Activated gamma-delta T cell treated with anti-CD3 and anti-CD28 coated beads, Interleukin-2, amount 50 U/mL, for 16 hours (primary cell): ENCODE data around the gene ZC3H13.

Experiments used
- DNase-seq: peaks from one replicate; pipeline ENCODE4 v3.0.0-alpha.2; 2020; ENCODE audit warnings: low read depth

The ZC3H13 gene

GRCh38 chr13:45934283-45934682 lies 118.3 kb downstream of the ZC3H13 start:
- DNase-seq: no peak

- DNase-seq: no peak
Measured at GRCh38 chr13:45933203-45933908, 119.2 kb downstream of the ZC3H13 start.

GRCh38 chr13:45932676-45933075 lies 119.9 kb downstream of the ZC3H13 start:
- no peak for DNase-seq

GRCh38 chr13:45932172-45932571 lies 120.4 kb downstream of the ZC3H13 start:
- DNase-seq: no peak

DNA sequence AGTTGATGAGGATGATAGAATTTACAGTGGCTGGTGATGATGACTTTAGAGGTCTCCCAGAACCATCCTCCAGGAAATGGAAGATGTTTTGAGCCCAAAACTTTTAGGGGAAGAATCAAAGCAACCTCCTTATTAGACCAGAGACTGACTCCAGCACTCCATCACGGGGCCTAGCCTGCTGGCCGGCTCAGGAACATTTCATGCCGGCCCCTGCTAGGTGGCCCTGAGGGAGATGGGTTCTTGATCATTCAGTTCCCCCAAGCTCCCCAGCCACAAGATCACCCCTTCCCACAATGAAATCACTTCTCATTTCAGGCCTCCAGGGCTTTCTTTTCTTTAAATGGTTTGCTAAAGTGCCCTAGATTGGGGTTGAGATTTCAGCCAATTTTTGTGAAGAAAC lies 121.3 kb downstream of the ZC3H13 start:
- no peak for DNase-seq

GRCh38 chr13:45930177-45930576 lies 122.4 kb downstream of the ZC3H13 start:
- DNase-seq: no peak

- no peak for DNase-seq
Measured at GRCh38 chr13:45928843-45929242, 123.7 kb downstream of the ZC3H13 start.

- no peak for DNase-seq
Measured at GRCh38 chr13:45928176-45928575, 124.4 kb downstream of the ZC3H13 start.

- no peak for DNase-seq
Measured at GRCh38 chr13:45926741-45927140, 125.8 kb downstream of the ZC3H13 start.

GRCh38 chr13:45925151-45925550 lies 127.4 kb downstream of the ZC3H13 start:
- DNase-seq: no peak

DNA sequence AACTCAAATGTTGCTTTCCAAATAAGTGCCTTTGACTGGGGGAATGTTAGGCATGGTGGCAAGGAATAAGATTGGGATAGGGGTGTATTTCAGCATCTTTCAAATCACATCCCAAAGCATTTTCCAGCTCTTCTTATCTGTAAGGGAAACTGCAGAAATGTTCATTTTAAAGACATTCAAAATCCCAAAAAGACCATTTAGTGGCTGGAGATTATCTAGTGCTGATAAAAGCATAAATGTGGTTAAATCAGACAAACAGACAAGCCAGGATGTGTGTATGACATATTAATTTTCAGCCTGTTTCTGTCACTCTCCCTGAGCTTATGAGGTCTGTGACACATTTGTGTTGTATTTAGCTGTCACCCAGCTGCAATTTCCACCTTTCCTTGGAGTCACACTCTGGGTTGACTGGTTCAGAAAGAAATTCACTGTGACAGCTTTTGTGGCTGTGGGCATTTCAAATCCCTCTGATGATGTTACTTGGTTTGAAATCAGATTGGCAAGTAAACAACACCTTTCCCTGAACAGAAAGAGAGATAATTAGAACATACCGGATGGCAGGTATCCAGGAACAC lies 131.3 kb downstream of the ZC3H13 start:
- DNase-seq: no peak

- no peak for DNase-seq
Measured at GRCh38 chr13:45918597-45918996, 133.9 kb downstream of the ZC3H13 start.

- no peak for DNase-seq
Measured at GRCh38 chr13:45917019-45917418, 135.5 kb downstream of the ZC3H13 start.

DNA sequence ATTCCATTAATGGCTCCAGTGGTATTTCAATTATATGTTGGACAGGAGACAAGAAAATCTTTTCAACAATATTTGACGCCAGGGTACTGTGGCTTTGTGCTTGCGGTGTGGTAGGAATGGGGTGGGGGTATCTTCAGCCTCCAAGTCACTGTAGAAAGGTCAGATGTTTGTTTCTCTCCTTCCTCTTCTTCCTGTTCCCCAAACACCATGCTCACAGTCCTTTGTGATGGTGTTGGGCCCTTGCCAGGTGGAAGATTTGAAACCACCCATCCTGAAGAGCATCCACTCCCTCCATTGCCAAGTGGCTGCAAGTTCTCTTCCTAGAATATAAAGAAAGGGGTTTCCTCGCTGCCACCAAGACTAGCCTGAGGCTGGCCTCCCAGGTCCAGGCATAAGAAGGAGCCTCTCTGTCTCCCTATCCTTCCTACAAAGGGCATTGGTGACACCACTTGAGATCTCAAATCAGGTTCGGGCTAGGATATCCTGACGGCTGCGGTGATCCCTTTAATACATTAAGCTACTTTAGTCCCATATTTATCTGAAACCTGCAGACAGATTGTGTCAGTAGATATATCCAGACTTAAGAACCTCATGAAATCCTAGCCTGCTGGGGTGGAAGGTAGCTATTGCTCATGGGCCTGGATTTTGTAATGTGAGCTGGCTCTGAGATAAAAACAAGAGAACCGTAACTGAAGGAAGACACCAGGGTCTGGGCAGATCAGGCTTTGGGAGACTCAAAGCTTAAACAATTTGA lies 136.7 kb downstream of the ZC3H13 start:
- no peak for DNase-seq

DNA sequence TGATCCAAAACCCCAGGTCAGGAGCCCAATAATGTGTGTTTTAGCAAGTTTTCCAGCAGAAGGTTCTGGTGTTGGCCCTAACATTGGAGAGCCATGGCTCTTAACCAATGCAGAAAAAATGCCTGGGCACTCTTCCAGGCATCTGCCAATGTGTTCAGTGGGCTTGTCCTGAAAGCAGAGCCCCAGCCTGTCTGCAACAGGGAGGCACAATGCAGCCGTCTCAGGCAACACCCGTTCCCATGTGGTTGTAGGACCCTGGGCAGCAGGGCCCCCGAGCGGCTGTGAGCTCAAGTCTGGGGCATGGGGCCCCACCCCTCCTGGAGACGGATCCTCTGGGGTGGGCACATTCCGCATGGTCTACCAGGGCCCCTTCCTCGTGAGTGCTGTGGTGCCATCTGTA lies 142.9 kb downstream of the ZC3H13 start:
- DNase-seq: no peak

GRCh38 chr13:45909089-45909488 lies 143.5 kb downstream of the ZC3H13 start:
- no peak for DNase-seq

DNA sequence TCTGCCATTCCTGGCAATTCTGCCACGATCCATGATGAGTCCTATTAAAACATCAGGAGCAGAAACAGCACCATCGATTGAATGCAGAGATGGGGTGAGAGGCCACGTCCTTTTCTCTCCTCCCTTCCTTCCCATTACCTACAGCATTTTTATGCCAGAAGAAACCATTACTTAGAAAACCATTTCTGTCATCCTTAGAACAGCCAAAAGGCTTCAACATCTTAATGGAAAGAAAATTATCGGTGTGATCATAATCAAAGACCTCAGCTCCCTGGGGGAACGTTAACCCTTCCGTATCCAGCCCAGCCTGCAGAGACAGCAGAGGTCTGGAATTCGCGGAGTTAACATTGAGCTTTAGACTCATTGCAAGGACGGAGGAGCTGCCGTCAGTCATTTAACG lies 145.0 kb downstream of the ZC3H13 start:
- DNase-seq: no peak
